Kidney glomerular epithelial cell (primary cell): ENCODE results near the gene RNF215.

Source experiments
- DNase-seq: peaks from one replicate; lab custom pipeline; 2025; lab: John Stamatoyannopoulos, UW

The RNF215 gene

DNA sequence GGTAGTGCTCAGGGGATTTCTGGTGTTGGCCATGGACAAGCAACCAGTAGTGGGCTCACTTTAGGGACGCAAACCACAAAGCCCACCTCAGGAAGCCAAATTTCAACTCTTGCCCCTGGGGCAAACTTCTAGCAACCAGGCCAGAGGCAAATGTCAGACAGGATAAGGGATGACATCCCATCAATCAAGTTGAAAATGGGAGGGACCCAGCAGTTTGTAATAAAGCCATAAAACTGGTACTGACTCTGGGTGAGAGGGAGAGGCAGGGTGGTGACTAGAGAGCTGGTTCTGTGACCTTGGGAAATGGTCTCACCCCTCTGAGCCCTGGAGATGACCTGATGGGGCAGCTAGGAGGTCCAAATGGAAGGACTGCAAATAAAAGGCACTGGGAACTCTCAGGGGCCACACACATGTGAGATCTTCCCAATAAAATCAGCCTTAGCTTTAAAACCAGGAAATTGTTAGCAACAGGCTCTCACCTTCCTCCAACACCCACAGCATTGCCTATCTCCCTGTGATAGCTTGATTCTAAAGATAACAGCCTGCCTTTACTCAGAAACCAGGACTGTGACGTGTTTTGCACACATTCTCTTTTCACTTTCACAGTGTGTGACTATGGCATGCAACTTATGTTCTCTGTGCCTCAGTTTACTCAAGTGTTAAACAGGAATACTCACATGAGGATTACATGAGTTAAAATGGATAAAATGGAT is 54.1 kb downstream of the RNF215 start:
- DNase-seq, result no peak

DNA sequence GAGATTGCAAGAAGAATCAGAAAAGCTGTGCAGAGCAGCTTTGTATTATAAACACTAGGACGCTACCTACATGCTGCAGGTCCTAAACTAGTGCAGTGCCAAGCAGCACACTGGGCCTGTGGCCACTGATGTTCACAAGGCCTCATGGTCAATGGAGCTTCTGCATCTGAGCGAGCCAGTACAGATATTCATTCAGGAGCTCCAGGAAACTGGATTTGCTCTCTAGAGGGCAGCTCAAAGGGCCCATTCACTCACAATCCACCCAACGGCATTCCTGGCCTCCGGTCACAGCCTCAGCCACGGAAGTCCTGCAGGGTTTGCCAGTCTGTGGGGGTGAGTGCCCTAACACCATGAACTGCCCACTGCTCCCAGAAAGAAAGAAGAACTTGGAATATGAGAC is 54.7 kb downstream of the RNF215 start:
- no peak for DNase-seq
